Stimulated activated CD4-positive, alpha-beta T cell treated with anti-CD3 and anti-CD28 coated beads, Interleukin-2, amount 100 ng/mL, for 48 hours (primary cell): ENCODE results near the gene ADIPOR2.
A peak's percentile ranks its signal among the peaks of the same experiment; 100 is the strongest.

ENCODE experiments used
- DNase-seq, 2 donors: peaks; one replicate each; pipeline ENCODE4 v3.0.0-alpha.2; 2020

ADIPOR2 gene

DNA sequence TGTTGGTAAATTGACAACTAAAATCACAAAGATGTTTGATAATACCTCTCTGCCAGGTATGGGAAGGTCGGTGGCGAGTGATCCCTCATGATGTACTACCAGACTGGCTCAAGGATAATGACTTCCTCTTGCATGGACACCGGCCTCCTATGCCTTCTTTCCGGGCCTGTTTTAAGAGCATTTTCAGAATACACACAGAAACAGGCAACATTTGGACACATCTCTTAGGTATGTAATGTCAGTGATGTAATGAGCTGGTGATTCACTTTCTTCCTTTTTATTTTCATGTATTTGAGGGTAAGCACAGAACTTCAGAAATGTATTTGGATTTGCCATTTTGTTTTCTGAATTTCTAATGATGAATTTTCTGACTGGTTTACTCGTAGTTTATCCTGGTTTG, 86.9 kb downstream of the ADIPOR2 start:
- no peak for DNase-seq

DNA sequence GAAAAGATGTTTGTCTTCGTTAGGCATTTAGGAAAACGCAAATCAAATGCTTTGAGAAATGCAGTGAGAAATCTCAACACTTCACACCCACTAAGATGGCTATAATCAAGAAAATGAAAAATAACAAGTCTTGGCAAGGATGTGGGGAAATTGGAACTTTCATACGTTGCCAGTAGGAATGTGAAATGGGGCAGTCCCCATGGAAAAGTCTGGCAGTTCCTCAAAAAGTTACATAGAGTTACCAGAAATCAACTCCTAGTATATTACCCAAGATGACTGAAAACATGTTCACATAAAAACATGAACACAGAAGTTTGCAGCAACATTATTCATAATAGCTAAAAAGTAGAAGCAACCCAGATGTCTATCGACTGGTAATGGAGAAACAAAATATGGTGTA, 88.0 kb downstream of the ADIPOR2 start:
- no peak for DNase-seq

DNA sequence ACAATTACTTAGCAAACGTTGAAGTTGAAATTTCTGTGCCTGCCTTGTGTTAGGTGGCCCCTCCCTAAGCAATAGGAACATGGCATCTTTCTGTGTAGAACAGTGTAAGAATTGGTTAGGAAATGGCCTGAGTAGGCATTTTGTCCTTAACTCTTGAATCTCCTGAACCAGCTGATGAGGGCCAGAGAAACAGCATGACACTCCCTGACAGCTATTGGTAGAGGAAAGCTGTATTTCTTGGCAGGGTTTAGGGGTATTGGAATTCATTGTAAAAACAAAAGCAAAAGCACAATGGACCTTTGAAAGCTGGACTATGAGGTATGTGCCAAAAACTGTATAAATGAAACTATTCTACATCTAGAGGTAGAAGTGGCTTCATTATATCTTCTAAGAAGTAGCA, 88.9 kb downstream of the ADIPOR2 start:
- no peak for DNase-seq

DNA sequence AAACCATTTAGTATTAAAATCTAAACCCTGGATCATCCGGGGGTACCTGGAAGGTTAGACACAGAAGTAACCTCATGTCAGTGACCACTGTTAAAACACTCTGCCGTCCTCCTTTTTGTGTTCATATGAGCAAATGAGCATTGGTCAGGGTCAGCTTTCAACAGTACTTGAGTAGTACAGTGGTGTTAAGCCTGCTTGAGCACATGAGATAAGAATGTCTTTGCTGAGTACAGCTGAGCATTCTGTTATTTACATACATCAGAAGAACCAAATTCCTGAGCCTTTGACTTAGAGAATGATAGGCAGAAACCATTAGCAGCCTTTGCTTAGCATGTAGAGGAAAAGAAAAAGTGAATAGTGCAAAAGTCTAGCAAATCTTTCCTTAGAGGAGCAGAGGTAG, 90.9 kb downstream of the ADIPOR2 start:
- no peak for DNase-seq

GRCh38 chr12:1782215-1782614, 91.3 kb downstream of the ADIPOR2 start:
- no peak for DNase-seq

DNA sequence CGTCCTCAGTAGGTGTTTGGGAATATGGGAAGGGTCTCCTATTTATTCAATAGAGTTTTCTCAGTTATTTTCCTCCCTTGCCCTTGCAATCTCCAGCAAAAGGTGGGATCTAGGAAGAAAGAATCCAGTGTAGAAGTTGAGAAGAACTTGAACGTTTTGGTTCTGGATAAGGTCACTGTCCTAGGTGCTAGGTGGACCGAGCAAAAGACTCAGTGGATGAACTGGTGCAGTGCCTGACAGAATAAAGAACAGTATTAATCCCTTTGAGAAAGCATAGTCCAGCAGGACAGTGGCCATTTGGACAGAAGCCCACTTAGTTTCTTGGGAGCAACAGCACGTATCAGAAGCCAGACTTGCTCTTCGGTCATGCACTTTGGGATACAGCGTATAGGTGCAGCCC, 96.8 kb downstream of the ADIPOR2 start:
- DNase-seq, result no peak

DNA sequence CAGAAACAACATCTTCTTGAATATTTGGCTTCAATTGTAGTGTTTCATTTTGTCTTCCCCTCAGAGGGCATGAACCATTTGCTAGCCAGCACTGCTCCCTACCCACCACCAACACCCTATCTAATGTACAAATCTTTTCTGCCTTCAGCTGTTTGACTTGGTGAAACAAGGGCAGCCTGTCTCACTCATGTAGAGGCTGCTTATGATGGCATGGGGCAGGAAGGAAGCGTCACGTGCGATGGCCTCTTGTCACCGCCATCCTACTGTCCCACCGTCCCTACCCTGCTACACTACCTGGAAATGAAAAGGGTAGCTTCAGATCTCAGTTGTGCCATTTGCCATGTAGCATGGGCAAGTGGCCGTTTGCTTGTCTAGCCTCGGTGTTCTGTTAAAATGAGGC, 99.6 kb downstream of the ADIPOR2 start:
- DNase-seq, result no peak

- DNase-seq, result peak; percentile 51 to 57
These were observed 100.4 kb downstream of the ADIPOR2 start for GRCh38 chr12:1791104-1791841.

DNA sequence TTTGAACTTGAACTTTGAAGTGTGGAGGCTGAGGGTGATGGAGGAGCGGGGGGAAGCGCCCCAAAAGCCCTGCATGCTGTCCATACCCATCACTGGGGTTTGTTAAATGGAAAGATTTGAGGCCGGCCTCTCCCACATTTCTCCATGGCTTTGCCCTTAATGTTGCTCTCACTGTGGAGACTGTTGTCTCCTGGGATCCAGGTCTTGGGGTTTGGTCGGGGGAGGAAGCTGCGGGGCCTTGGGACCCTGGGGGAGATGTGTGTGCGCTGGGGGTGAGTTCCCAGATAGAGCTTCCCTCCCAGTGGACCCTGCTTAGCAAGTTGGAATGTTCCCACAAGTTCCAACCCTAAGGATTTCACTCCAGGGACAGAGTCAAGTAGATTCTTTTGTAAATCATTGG, 101.5 kb downstream of the ADIPOR2 start:
- no peak for DNase-seq

- no peak for DNase-seq
These were observed 102.7 kb downstream of the ADIPOR2 start for GRCh38 chr12:1793426-1794210.

- DNase-seq, result no peak
These were observed 103.7 kb downstream of the ADIPOR2 start for GRCh38 chr12:1794440-1795090.

GRCh38 chr12:1795221-1795784, 104.4 kb downstream of the ADIPOR2 start:
- DNase-seq, result no peak

DNA sequence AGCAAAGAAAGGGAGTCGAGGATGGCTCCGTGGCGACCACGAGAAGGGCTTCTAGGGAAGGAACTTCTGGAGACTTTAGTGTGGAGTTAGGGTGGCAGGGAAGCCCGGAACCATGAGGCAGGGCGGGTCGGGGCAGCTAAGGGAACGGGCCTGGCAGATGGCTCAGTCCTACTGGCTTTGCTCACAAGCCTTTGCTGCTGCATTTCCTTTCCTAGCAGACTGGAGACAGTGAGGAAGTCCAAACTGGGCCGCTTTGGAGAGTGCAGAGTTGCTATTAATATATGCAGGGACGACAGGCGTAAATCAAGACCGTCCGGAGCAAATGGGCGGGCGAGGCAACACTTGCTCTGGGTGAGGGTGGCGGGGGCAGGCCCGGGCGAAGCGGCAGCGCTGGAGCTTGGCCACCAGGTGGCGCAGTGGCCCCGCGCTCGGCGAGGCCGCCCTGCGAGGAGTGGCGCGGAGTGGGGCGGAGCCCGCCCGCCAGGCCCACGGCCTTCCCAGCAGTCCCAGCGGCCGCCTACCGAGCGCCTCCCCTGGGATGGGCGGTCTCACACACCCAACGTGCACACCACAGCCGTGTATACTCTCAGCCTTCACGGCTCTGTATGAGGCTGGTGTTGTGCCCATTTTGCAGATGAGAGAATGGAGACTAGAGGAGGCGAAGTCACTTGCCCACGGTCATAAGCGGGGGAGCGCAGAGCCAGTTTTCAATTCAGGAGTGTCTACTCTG, 105.1 kb downstream of the ADIPOR2 start:
- peak; percentile 90 to 97 for DNase-seq

- peak in 1 of 2 donors; percentile 33 for DNase-seq
These were observed 105.7 kb downstream of the ADIPOR2 start for GRCh38 chr12:1796515-1797010.

DNA sequence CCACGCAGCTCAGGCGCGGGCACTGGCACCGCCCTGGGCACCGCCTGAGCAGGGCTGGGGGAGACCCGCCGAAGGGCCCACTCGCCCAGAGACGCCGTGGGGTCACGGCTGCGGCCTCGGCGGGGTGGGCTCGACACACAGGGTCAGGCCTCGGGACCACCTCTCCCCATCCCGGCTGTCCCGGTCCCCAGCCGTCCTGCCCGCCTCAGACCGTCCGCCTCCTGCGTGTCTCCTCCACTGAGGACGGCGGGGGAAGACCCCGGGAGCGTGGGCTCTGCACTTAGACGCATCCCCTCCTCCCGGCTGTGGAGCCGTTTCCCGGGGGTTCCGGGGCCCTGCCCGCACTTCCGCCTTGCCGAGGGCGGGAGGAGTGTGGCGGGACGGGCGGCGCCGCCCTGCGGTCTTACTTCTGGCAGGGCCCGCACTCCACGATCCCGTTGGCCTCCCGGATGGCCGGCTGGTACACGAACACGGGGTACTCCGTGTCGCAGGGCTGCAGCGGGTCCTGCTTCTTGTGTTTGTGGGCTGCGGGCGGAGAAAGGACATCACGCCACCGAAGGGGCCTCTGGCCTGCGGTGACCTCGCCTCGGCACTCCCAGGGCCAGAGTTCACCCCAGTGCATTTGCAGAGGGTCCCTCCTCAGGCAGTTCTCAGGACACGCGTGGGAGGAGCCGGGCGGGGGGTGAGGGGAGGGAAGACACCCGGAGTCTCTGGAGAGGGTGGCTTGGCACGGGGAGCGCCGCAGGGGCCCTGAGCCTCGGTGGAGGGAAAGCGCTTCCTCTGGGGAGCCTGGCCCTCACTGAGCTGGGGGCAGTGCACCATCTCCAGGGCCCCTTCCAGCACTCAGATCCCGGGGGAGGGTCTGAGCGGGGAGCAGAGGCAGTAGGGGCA, 106.4 kb downstream of the ADIPOR2 start:
- peak; percentile 49 to 61 for DNase-seq

GRCh38 chr12:1797991-1798640, 107.2 kb downstream of the ADIPOR2 start:
- no peak for DNase-seq

DNA sequence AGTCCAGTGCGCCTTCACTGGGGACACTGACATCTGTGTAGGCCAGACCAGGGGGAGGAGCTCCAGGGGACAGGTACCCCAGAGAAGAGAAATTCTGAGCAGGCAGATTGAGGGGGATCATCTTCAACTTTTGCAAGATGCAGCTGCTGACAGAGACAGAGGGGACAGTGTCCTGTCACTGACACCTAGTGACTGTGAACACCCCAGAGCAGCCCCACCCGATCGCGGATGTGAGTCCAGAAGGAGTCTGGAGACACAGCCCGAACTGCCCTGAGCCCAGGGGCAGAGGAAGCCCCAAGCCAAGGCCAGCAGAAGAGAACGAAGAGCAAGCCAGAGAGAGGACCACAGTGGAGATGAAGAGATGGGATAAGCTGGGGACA, 107.8 kb downstream of the ADIPOR2 start:
- DNase-seq, result no peak

DNA sequence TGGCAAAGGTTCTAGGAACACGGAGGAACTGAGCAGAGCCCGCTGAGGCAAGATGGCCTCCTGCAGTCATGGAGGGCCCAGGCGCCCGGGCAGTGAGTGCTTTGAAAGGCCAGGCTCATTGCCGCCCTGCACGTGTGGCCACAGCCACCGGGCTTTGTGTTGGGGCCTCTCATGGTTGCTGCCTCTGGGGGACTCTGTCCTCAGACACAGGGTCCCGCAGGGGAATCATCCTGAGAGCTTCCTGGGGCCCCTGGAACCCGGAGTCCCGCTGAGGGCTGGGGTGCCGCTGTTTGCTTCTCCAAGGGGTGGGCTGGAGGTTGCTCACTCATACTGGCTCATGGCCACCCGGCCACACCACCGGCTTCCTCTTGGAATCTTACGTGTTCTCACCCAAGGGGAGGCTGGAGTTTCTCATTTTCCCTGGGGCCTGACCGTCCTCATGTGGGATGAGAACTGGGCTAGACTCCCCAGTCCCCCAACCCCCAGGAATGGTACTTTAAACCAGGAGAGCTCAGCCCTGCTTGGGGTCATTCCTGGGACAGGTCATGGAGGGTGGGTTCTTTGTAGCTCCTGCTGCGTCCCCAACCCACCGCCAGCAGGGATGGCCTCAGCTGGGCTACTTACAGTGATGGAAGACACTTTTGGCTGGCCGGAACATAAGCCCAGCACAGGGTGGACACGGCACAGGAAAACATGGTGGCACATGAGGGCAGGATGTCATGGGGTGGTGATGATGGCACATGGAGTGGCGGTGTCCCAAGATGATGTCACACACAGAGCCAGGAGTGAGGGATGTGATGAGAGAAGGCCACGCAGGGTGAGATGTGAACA, 108.4 kb downstream of the ADIPOR2 start:
- no peak for DNase-seq

DNA sequence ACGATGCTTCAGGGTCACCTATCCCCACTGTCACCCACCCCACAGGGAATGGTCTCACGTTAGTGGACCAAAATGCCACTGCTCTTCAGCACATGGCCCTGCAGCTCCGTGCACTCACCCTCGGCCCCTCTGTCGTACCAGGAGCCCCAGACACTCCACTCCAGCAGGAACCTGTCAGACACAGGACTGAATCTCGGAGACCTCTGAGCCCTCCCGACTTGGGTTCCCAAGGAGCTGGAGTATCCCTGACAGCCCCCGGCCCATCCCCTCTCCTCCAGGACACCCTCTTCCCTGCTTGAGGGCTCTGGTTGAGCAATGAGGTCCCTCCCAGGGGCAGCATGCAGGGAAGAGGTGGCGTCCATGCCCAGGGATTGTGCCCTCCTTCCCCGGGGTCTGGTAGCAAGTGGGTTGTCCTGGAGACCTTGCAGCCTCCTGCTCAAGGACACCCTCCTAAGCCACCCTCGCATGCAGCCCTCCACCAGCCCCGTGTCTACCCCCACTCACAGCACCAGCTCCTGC, 109.1 kb downstream of the ADIPOR2 start:
- no peak for DNase-seq
